Activated gamma-delta T cell treated with anti-CD3 and anti-CD28 coated beads, Interleukin-2, amount 50 U/mL, for 16 hours (primary cell): ENCODE results near the gene ZNF805.
"Not testable (repeated sequence)": the region's sequence is repeated elsewhere in the genome, so short reads cannot be mapped to it uniquely, and the experiment has no call there.

ENCODE experiments used
- DNase-seq: peaks from one replicate; pipeline ENCODE4 v3.0.0-alpha.2; 2020; ENCODE audit warnings: low read depth

ZNF805 gene

GRCh38 chr19:57269515-57270250 lies 29.3 kb downstream of the ZNF805 start:
- DNase-seq = no peak

- DNase-seq = no peak
These were observed 30.8 kb downstream of the ZNF805 start for GRCh38 chr19:57271280-57271679.

- DNase-seq = no peak
These were observed 32.6 kb downstream of the ZNF805 start for GRCh38 chr19:57273014-57273413.

DNA sequence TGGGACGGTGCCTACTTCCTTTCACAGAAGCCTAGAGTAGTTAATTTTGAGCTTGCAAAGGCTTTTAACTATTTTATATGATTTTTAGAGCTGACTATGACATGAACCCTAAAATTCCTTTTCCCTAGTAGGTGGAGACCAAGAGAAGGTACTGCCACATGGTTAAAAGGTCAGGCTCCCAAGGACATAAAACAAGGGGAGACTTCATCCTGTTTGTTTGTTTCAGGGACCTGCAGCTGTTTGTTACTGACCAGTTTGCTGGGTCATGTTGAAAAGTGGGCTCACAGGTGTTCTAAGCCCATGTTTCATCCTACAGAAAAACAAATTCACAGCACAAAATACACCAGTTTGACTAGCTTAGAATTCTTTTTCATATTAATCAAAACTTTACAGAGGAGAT lies 36.0 kb downstream of the ZNF805 start:
- DNase-seq = no peak

GRCh38 chr19:57278481-57278880 lies 38.0 kb downstream of the ZNF805 start:
- not testable (repeated sequence) for DNase-seq

- peak; percentile 66 for DNase-seq
These were observed 39.2 kb downstream of the ZNF805 start for GRCh38 chr19:57279418-57280164.

DNA sequence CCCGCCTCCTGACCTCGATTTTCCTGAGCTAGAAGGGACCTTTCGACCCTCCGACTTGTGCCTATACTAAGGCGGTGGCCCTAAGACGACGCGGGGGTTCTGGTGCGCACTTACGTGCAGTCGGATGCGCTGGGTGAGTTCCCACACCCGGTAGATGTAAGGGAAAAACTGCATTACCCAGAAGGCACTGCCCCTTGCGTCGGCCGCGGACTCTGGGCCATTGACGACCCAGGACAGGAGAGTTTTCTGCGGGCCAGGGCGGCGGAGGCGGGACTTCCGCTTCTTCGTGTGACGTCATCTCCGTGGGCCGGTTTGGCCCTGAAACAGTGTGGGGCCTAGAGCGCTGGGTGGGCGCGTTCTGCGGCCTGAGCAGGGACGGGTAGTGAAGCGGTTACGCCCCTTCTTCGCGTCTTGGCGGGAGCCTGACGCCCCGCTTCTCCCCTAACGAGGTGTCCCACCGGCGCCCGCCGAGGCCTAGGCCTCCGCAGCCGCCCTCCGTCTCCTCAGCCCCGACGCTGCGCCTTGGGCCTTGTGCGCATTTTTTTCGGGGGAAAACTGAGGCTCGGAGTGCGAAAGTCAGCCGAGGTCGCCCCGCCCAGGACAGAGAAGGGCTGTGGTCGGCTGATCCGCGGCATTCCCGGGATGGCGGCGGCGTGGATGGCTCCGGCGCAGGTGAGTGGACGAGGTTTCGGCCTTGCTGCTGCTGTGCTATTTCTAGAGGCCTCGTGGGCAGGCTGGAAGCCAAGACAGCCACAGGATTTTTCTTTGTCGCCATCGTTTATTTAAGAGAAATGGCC lies 39.9 kb downstream of the ZNF805 start, which contains the start of gene ZNF460:
TSS of gene ZNF460 (plus strand) at position 321 of the 797 bp plus-strand sequence. CDS start at position 643, 322 bp downstream.
- DNase-seq = peak; percentile 98

DNA sequence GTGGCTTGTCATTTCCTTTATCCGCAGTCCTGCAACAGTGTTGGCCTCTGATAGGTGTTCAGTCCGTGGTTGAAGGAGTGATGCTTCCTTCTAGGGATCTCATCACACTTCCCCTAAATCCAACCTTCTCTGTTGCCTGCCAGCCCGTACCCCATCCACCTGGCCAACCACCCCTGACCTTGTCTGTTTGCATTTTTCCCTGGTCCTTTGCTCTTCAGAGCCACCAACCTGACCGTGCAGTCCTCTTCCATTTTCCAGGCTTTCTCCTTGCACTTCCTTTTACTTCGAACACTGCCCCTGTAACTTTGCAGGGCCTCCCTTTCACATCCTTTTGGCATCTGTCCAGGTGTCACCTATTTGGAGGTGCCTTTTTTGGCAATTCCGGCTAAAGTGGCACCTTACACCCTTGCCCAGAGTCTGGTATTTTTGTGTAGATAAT lies 40.5 kb downstream of the ZNF805 start:
- DNase-seq = no peak

GRCh38 chr19:57282011-57282643 lies 41.7 kb downstream of the ZNF805 start:
- DNase-seq = no peak

- no peak for DNase-seq
These were observed 47.9 kb downstream of the ZNF805 start for GRCh38 chr19:57288373-57288772.

- no peak for DNase-seq
These were observed 50.5 kb downstream of the ZNF805 start for GRCh38 chr19:57290970-57291369.

DNA sequence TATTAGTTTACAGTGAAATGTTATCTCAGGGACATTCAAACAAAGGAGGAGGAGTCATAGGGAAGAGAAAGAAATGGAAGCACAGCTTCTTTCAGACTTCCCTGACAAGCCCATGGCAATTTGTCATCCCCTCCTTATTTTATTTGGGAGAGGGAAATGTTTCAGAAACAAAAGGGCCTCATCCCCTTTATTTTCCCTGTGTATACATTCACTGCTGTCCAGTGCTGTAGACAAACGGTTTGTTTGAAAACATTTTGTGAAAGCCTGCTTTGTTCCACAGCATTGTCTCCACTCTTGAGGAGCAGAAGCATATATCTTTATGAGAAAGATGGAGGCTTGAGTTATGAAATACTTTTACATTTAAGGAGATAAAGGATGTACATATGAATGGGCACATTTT lies 52.1 kb downstream of the ZNF805 start:
- no peak for DNase-seq

GRCh38 chr19:57293719-57294118 lies 53.3 kb downstream of the ZNF805 start:
- DNase-seq = no peak

DNA sequence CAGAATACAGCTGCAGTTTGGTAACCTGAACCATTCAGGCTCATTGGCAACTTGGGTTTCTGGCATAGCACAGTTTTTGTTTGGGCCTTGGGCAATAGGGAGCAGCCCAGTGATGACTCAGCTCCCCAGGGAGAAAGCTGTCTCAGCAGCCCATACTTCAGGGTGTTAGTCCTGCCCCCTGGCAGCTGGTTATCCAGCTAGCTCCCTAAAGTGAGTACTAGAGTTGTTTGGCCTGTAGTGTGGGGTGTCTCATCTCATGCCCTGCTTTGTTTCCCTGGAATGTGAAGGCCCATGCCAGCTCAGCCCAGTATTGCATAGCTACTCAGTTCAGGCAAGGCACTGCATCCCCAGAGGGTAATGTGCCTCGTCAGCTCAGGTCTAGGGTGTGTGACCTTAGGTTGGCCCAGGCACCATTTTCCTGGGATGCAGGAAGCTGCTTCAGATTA lies 61.6 kb downstream of the ZNF805 start:
- no peak for DNase-seq

- DNase-seq = no peak
These were observed 62.4 kb downstream of the ZNF805 start for GRCh38 chr19:57302727-57303401.
